HG02884 (cell line): ENCODE results near the gene CSNK1E.
A peak's percentile ranks its signal among the peaks of the same experiment; 100 is the strongest.

ENCODE experiments used
- ATAC-seq: cut with Tn5 transposase; IDR thresholded peaks from one replicate; pipeline ENCODE4 v1.9.1; 2021; ENCODE audit warnings: mild to moderate bottlenecking, moderate library complexity; ENCODE audit not compliant: unreplicated experiment

The CSNK1E gene

DNA sequence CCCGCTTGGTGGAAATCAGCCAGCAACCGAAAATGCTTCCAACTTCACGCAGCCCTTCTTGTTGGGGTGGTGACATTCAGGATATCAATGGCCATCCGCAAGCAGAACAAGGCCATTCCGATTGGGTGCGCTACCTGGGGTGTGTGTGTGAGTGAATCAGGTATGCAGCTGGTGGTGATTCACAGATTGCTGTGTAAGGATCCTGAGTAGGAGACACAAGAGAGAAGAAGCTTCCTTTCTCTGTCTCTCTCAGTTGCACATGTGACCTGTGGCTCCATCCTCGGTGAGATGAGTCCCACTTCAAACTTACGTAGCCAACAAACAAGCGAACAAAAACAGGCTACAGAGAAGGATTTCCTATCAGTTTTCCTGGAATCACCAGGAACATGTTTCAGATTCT, 34.8 kb downstream of the CSNK1E start:
- no peak for ATAC-seq

DNA sequence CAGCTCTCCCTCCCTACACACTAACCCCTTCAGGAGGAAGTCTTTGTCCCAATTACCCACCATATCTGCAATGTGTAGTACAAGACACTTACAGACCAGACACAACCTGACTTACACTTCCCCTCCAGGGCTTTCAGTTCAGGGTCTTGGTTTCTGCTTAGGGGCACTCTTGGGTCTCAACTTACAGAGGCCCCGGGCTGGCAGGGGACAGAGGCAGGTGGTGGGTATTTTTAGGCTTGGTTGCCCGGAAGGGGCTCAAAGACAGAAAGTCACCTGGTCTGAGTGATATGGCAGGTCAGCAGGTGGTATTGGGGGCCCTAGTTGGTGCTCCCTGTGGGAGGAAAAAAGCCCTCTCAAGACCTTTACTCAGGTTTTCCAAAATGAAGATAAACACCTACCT, 41.1 kb downstream of the CSNK1E start:
- ATAC-seq: no peak

GRCh38 chr22:38273135-38273826, 44.0 kb downstream of the CSNK1E start:
- no peak for ATAC-seq

DNA sequence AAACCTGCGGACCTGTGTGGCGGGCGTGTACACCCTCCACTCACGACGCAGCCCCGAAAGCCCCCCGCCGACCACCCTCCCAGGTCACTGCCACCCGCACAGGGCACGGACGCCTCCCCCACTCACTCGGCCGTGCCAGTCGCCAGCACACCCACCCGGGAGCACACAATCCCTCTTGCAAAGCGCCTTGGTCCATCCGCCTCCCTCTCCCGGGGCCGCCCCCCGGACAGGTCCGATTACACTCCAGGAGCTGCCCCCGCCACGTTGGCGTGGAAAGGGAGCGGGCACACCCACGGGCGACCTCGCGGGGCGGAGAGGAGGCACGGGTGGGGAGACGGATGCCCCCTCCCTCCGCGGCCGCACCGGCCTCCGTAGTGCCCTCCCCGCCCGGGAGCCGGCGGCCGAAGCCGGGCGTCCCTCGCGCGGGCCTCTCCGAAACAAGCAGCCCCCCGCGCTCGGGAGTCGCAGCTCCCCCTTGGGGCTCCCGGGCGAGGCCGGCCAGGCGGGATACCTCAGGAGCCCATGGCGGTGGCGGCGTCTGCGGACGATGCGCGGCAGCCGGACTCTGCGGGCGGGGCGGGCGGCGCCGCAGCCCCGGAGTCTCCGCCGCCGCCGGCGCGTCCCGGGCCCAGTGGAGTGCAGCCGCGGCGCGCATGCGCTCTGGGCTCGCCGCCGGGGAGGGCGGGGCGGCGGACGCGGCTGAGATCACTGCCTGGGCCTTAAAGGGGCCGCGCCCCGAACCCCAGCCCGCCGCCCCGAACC, 44.7 kb downstream of the CSNK1E start, which contains the start of gene TMEM184B:
Gene TMEM184B (minus strand): TSS at position 638 of the 762 bp plus-strand sequence. CDS start 25,049 bp downstream, outside the sequence.
- peak; percentile 65 for ATAC-seq

DNA sequence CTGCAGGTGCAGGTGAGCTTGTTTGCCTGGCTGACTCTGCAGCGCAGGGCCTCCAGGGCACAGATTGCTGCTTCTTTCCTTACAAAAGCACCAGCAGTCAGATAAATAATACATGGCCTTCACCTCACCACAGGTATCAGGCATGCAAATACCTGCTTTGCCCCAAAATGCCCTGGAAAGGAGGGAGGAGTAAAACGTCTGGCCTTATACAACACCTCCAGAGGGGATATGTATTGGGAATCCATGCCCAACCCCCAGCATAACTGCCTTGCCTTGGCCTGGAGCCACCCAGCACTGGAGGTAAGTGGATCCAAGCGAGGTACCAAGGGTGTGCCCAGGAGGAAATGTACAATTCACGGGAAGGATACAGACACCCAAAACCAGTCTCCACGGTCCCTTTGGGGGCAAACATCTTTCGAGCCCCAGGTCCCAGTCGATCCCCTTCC, 45.3 kb downstream of the CSNK1E start:
- no peak for ATAC-seq

- ATAC-seq: no peak
Observed at GRCh38 chr22:38271101-38271500, 46.1 kb downstream of the CSNK1E start.

GRCh38 chr22:38270091-38270992, 46.9 kb downstream of the CSNK1E start:
- no peak for ATAC-seq

DNA sequence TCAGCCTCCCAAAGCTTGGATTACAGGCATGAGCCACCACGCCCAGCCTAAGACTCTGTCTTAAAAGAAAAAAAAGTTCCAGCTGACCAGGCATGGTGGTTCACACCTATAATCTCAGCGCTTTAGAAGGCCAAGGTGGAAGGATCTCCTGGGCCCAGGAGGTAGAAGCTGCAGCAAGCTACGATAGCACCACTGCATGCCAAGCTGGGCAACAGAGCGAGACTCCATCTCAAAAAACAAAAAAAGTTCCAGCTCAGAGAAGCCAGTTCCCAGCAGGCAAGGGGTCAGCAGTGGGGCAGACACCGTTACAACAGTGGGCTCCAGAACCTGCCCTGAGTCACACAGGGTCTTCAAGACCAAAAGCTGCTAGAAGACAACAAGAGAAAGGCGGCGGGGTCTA, 47.8 kb downstream of the CSNK1E start:
- ATAC-seq: no peak

DNA sequence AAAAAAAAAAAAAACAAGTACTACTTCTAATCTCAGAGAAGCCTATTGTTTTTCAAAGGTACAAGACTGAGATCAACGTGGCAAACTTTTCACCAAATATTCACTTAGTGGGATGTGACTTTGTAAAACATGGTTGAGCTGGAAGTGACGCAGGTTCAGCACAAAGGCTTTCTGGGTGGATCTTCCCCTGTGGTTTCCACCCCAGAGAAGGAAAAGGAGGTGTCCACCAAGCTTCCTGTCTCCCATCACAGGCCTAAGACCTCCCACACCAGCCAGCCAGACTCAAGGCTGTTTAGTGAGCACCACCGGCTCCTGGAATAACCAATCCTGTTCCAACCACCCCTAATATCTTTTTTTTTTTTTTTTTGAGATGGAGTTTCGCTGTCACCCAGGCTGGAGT, 50.1 kb downstream of the CSNK1E start:
- ATAC-seq: no peak

- ATAC-seq: no peak
Observed at GRCh38 chr22:38266120-38266519, 51.1 kb downstream of the CSNK1E start.

- ATAC-seq: no peak
Observed at GRCh38 chr22:38264322-38264843, 52.9 kb downstream of the CSNK1E start.

DNA sequence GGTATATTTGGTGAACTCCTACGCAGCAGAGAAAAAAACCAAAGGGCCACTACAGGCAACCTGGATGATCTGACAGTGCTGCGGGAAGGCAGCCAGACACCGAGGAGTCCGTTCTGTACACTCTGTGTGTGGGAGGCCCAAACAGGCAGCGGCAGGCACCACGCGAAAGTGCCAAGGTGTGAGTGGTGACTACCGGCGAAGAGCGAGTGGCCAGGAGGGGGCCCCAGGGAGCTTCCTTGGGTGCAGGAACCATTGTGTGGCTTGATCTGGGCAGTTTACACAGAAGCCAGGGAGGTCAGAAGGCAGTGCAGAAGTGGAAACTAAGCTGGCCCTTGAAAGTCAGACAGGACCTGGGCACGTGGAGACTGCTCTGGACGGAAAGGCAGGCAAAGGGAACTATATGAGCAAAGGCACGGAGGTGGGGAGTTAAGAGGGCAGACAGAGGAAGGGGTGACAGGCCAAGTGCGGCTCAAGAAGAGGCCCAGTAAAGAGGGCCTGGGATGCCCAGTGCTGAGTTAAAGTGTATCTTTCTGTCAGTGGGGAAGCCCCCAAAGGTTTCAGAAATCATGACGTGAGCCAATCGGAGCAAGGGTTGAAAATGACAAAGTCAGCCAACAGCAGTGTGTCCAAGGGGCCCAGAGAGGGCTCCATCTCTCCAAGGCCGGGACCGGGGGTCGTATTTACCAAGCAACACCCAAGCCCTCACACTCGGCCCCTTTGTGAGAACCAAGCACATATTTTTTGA, 55.0 kb downstream of the CSNK1E start:
- ATAC-seq: no peak

DNA sequence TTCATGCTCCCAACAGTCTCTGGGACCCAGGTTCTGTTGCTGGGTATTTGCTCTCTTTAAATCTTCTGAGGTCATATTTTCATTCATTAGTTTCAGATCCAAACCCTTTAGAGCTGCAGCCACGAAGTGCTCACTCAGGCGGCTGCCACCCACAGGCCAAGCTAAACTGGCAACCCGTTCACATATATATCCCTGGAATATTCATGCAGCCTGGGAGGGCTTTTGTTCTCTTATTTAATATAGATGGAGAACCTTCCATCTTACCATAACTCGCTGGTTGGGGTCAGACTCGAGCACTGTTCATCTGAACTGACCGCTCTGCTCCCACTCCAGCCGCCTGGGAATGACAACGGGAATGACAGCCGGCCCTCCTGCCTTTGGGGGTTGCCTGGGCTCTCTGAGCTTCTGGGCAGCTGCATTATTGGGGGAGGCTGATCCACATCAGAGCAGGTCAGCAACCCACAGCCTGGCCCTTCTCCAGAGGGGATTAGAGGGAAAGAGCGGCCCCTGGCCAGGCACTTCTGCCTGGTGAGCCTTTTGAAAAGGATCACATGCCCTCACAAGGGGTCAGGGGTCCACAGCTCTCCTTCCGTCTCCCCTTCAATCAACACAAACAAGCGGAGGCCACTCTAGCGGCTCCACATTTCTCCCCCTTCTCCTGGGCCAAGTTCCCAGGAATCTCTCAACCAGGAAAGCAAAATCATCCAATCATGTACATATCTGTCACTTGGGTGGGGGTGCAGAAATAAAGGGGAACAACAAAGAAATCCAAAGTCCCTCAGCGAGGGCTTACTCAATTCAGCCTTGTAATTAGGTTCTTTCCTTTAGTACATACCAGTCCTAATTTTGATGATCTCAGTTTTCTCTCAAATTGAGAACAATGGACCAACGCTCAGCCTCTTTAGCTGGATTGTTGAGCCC, 56.2 kb downstream of the CSNK1E start:
- no peak for ATAC-seq

DNA sequence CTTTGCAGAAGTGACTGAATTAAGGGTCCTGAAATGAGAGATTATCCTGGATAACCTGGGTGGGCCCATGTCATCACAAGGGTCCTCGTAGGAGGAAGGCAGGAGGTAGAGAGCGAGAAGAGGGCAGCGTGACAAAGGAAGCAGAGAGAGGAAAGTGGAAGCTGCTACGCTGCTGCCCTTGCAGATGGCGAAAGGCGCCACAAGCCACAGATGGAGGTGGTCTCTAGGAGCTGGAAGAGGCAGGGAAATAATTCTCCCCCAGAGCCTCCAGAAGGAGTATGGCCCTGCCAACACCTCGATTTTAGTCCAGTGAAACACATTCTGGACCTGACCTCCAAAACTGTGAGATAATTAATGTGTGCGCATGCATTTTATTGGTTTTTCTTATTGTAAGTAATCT, 57.9 kb downstream of the CSNK1E start:
- no peak for ATAC-seq

GRCh38 chr22:38258895-38259294, 58.3 kb downstream of the CSNK1E start:
- ATAC-seq: no peak

DNA sequence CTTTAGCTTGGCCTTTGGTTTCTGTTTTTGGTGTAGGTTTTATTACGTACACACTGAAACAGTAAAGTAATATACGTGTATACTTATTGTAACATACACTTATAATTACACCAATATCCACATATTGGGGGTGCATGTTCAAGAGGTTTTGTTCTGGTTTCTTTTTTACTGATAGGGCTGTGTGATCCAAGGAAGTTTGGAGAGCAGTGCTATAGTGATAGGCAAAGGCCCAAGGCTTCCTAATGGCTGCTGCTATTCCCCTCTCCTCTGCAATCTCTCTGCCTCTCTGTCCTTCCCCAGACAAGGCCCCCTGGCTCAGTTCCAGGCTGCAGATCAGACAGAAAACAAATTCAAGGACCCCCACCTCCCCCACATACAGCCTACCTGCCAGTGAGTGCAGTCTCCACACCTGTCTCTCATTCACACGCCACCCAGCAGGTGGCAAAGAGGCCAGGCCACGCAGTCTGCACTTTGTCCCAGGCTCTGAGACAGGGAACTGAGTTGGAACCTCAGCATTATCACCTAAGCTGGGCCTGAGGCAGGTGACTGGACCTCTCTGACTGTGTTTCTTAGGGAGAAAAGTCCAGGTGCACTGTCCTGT, 59.5 kb downstream of the CSNK1E start:
- no peak for ATAC-seq

DNA sequence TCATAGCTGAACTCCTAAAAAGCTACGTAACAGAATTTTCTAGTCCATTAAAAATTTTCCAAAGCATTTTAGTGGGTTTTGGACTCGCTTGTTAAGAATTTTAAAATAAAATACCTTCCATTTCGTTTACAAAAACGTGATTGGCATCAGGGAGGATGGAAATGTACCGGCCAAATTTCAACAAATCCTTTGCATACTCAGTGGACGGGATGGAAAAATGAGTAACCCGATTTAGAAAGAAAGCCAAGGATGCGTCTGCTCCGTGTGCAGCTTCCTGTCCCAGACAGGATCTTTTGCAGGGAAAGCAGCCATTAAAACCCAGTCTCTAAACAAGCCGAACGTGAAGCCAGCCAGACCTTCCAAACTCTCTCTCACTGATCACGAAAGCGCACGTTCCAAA, 60.1 kb downstream of the CSNK1E start:
- no peak for ATAC-seq

GRCh38 chr22:38255697-38256096, 61.5 kb downstream of the CSNK1E start:
- ATAC-seq: no peak

GRCh38 chr22:38251341-38251692, 65.9 kb downstream of the CSNK1E start:
- ATAC-seq: no peak
